HCT116 (cell line): ENCODE results near the gene MYO1E. TPM values are rescaled to one million over a fixed set of nuclear protein-coding genes. Genes with fewer than 3 reads are reported as not detected.

Experiments used
- ATAC-seq: fragments of 200-7000 bp; cut with Tn5 transposase; 2 replicates; pipeline ENCODE4 v1.9.1; 2020; ENCODE audit warnings: mild to moderate bottlenecking, moderate library complexity
- BruUV-seq: library from RNA; stranded (reverse); fragments of 400-500 nt; replicated peaks from 2 replicates; lab custom pipeline; 2021; lab: Mats Ljungman, UMichigan
- CTCF ChIA-PET: fragments of 300-600 bp; sonication (Branson Sonifier 250); formaldehyde crosslinking; loops from one replicate; lab custom pipeline; 2021; ENCODE audit warnings: antibody characterized with exemption; lab: Charles Lee
- POLR2A ChIA-PET: fragments of 300-600, 350-600 bp; sonication (Branson Sonifier 250); formaldehyde crosslinking; loops from one replicate; lab custom pipeline; 2021; ENCODE audit warnings: antibody characterized with exemption; lab: Charles Lee
- RAD21 ChIA-PET, 2 experiments: fragments of 300-600 bp; sonication (Branson Sonifier 250); formaldehyde crosslinking; loops; one replicate each; lab custom pipeline; 2023; ENCODE audit warnings: low total read pairs in 2 of 2; ENCODE audit not compliant: uncharacterized antibody in 2 of 2, unreplicated experiment in 2 of 2, low non-redundant PET in 1 of 2; lab: Charles Lee
- DNase-seq: peaks from one replicate; pipeline ENCODE4 v3.0.0-alpha.2; 2010; ENCODE audit warnings: low read depth, low spot score
- H2AFZ ChIP-seq: fragments of 200-600 bp; shearing (Covaris generic), sonication (generic); 2 replicates; pipeline ENCODE4 v1.6.1; 2017; ENCODE audit warnings: low read depth, mixed run types, mixed read lengths, antibody characterized with exemption, low read length; ENCODE audit not compliant: poor library complexity, severe bottlenecking
- H3K27ac ChIP-seq: 2 replicates; pipeline ENCODE4 v1.5.1; 2012; ENCODE audit warnings: low read depth, low read length
- H3K27me3 ChIP-seq: fragments of 200-600 bp; sonication (generic); 2 replicates; pipeline ENCODE4 v1.6.1; 2016; ENCODE audit warnings: mixed run types, low read length, mixed read lengths; ENCODE audit not compliant: insufficient read depth
- H3K36me3 ChIP-seq, 2 experiments: fragments of 200-500 bp in 1 of 2; fragments of 200-600 bp in 1 of 2; sonication (Bioruptor generic) in 1 of 2; sonication (generic) in 1 of 2; 2 replicates each; pipeline versions ENCODE4 v1.5.1 to v1.6.1; 2014 to 2016; ENCODE audit warnings: low read length in 2 of 2, inconsistent platforms in 1 of 2, mixed read lengths in 1 of 2, mixed run types in 1 of 2; ENCODE audit not compliant: insufficient read depth in 2 of 2, control insufficient read depth in 1 of 2
- H3K4me1 ChIP-seq, 2 experiments: fragments of 200-600 bp in 1 of 2; sonication (generic) in 1 of 2; 2 replicates each; pipeline versions ENCODE4 v1.5.1 to v1.6.1; 2012 to 2017; ENCODE audit warnings: low read length in 2 of 2, inconsistent platforms in 1 of 2, mild to moderate bottlenecking in 1 of 2, mixed read lengths in 1 of 2, mixed run types in 1 of 2, moderate library complexity in 1 of 2; ENCODE audit not compliant: insufficient read depth in 2 of 2, control insufficient read depth in 1 of 2
- H3K4me2 ChIP-seq: fragments of 200-600 bp; sonication (generic); 2 replicates; pipeline ENCODE4 v1.6.1; 2017; ENCODE audit warnings: mixed run types, low read length, mixed read lengths
- H3K4me3 ChIP-seq, 2 experiments: fragments of 200-600 bp in 1 of 2; sonication (generic) in 1 of 2; replicated peaks in 1 of 2; 2 replicates each; pipeline ENCODE4 v1.5.1; 2011 to 2016; ENCODE audit warnings: low read length in 2 of 2, control low read depth in 1 of 2, low read depth in 1 of 2, mild to moderate bottlenecking in 1 of 2, mixed read lengths in 1 of 2, mixed run types in 1 of 2
- H3K79me2 ChIP-seq: fragments of 200-600 bp; sonication (generic); 2 replicates; pipeline ENCODE4 v1.6.1; 2017; ENCODE audit warnings: mild to moderate bottlenecking, mixed run types, low read length, moderate library complexity, mixed read lengths; ENCODE audit not compliant: insufficient read depth
- H3K9ac ChIP-seq: fragments of 200-600 bp; sonication (generic); 2 replicates; pipeline ENCODE4 v1.6.1; 2016; ENCODE audit warnings: low read length, mixed read lengths
- H3K9me2 ChIP-seq: fragments of 200-600 bp; sonication (generic), shearing (Covaris generic); 2 replicates; pipeline ENCODE4 v1.6.1; 2017; ENCODE audit warnings: mixed run types, mild to moderate bottlenecking, moderate library complexity; ENCODE audit not compliant: insufficient read depth
- H3K9me3 ChIP-seq, 2 experiments: fragments of 200-500 bp in 1 of 2; fragments of 200-600 bp in 1 of 2; sonication (Bioruptor generic) in 1 of 2; sonication (generic) in 1 of 2; 2 replicates each; pipeline ENCODE4 v1.6.1; 2014 to 2017; ENCODE audit warnings: low read length in 2 of 2, mixed read lengths in 2 of 2, inconsistent platforms in 1 of 2, low read depth in 1 of 2, mild to moderate bottlenecking in 1 of 2, mixed run types in 1 of 2, moderate library complexity in 1 of 2; ENCODE audit not compliant: control insufficient read depth in 1 of 2, insufficient read depth in 1 of 2
- H4K20me1 ChIP-seq: fragments of 200-600 bp; sonication (generic), shearing (Covaris generic); 2 replicates; pipeline ENCODE4 v1.6.1; 2017; ENCODE audit warnings: mixed run types, mild to moderate bottlenecking, moderate library complexity; ENCODE audit not compliant: insufficient read depth
- CBX3 ChIP-seq: IDR thresholded peaks from 2 replicates; pipeline ENCODE4 v1.6.1; 2012; ENCODE audit warnings: low read depth
- EGR1 ChIP-seq: IDR thresholded peaks from 2 replicates; pipeline ENCODE4 v1.6.1; 2012; ENCODE audit warnings: low read depth
- EZH2 ChIP-seq: fragments of 200-600 bp; sonication (generic); IDR thresholded peaks from 2 replicates; pipeline ENCODE4 v1.6.1; 2017; ENCODE audit warnings: antibody characterized with exemption, mixed run types
- FOSL1 ChIP-seq: IDR thresholded peaks from 2 replicates; pipeline ENCODE4 v1.6.1; 2012; ENCODE audit warnings: low read depth
- JUND ChIP-seq: IDR thresholded peaks from 2 replicates; pipeline ENCODE4 v1.6.1; 2012
- MAX ChIP-seq: IDR thresholded peaks from 2 replicates; pipeline ENCODE4 v1.6.1; 2012
- POLR2A ChIP-seq: IDR thresholded peaks from 2 replicates; pipeline ENCODE4 v1.7.0; 2011; ENCODE audit warnings: borderline replicate concordance; ENCODE audit not compliant: insufficient read depth, insufficient read length; ENCODE audit errors: extremely low read depth
- RAD21 ChIP-seq: IDR thresholded peaks from 2 replicates; pipeline ENCODE4 v1.6.1; 2012; ENCODE audit warnings: low read depth, mild to moderate bottlenecking
- REST ChIP-seq: IDR thresholded peaks from 2 replicates; pipeline ENCODE4 v1.6.1; 2012; ENCODE audit warnings: low read depth
- SIN3A ChIP-seq: IDR thresholded peaks from 2 replicates; pipeline ENCODE4 v1.6.1; 2012; ENCODE audit warnings: low read depth
- SRF ChIP-seq: IDR thresholded peaks from 2 replicates; pipeline ENCODE4 v1.6.1; 2012; ENCODE audit warnings: low read depth
- TCF7L2 ChIP-seq: IDR thresholded peaks from 2 replicates; pipeline ENCODE4 v1.7.0; 2011; ENCODE audit warnings: borderline replicate concordance, inconsistent platforms; ENCODE audit not compliant: insufficient read depth, insufficient read length; ENCODE audit errors: extremely low read depth
- YY1 ChIP-seq: IDR thresholded peaks from 2 replicates; pipeline ENCODE4 v1.6.1; 2011; ENCODE audit warnings: low read length, low read depth, moderate library complexity, mild to moderate bottlenecking; ENCODE audit not compliant: insufficient replicate concordance; ENCODE audit errors: extremely low read depth
- ZBTB33 ChIP-seq: IDR thresholded peaks from 2 replicates; pipeline ENCODE4 v1.6.1; 2011; ENCODE audit warnings: mild to moderate bottlenecking, low read length, moderate library complexity; ENCODE audit not compliant: insufficient replicate concordance; ENCODE audit errors: extremely low read depth
- intact Hi-C: fragments of 100-400 bp; cut with micrococcal nuclease; formaldehyde crosslinking; loops from 2 replicates; pipeline ENCODE4 v1.10.0; 2022
- total RNA-seq: library from RNA; stranded (reverse); gene quantifications from one replicate; pipeline ENCODE4 v1.2.1, GENCODE V29; 2021; ENCODE audit not compliant: unreplicated experiment

The MYO1E gene
- total RNA-seq, 1 experiment from 2014 or later, result 182 TPM

GRCh38 chr15:59179717-59180116, 193.0 kb downstream of the MYO1E start:
- POLR2A ChIA-PET, result no interaction called here
- intact Hi-C loops, result loop anchor here (5.0 to 10.0 kb wide), 2 partner anchors 195 to 233 kb away; partner anchors contain the start of gene MYO1E
- TF ChIP-seq SRF (no peak), MAX (no peak), EZH2 (no peak), JUND (no peak), CBX3 (no peak), ZBTB33 (no peak), REST (no peak), RAD21 (no peak), EGR1 (no peak), TCF7L2 (no peak), SIN3A (no peak), FOSL1 (no peak), POLR2A (no peak), YY1 (no peak)
- TF ChIP-seq, all 23 proteins: peak for 0
- H3K9me2 ChIP-seq, result no peaks in the 10 kb centered on the region
- ATAC-seq, result no peak
- H3K4me2 ChIP-seq, result no peak overlapping the region
- no peak overlapping the region for H2AFZ ChIP-seq
- H3K27me3 ChIP-seq, result no peaks in the 10 kb centered on the region
- no peak overlapping the region for H3K4me3 ChIP-seq
- peaks cover 3 to 16% of the 10 kb centered on the region in 2 experiments; a peak in 2 of 4 replicates for H3K9me3 ChIP-seq
- ChIA-PET RAD21 (no interaction called here), CTCF (no interaction called here)
- no peak for DNase-seq
- BruUV-seq, result no TSS peak
- H3K36me3 ChIP-seq, result peaks cover 6 to 27% of the 10 kb centered on the region in 2 experiments; a peak in 2 of 4 replicates
- H3K27ac ChIP-seq, result no peak overlapping the region
- H3K79me2 ChIP-seq, result no peaks in the 10 kb centered on the region
- no peak overlapping the region for H3K9ac ChIP-seq
- peaks cover 9 to 14% of the 10 kb centered on the region in 2 experiments for H3K4me1 ChIP-seq
- no peaks in the 10 kb centered on the region for H4K20me1 ChIP-seq
